Suprapubic skin (tissue), 4 donors: Measurements from ENCODE around the gene COL11A2. TPM values are rescaled to one million over a fixed set of nuclear protein-coding genes. Genes with fewer than 3 reads are reported as not detected.
A peak's percentile ranks its signal among the peaks of the same experiment; 100 is the strongest.

Experiments used
- DNase-seq, 2 donors: peaks; one replicate each; pipeline ENCODE4 v3.0.0-alpha.2; 2019; ENCODE audit warnings: low spot score in 2 of 2
- H3K27ac ChIP-seq: fragments of 200-600 bp; sonication (generic); one replicate; pipeline ENCODE4 v1.5.1; 2019
- H3K27me3 ChIP-seq: fragments of 200-600 bp; sonication (generic); one replicate; pipeline ENCODE4 v1.5.1; 2019
- H3K36me3 ChIP-seq: fragments of 200-600 bp; sonication (generic); one replicate; pipeline ENCODE4 v1.5.1; 2019
- H3K4me1 ChIP-seq: fragments of 200-600 bp; sonication (generic); one replicate; pipeline ENCODE4 v1.5.1; 2019
- H3K4me3 ChIP-seq: fragments of 200-600 bp; sonication (generic); one replicate; pipeline ENCODE4 v1.5.1; 2019; ENCODE audit warnings: mild to moderate bottlenecking
- H3K9me3 ChIP-seq: fragments of 200-600 bp; sonication (generic); one replicate; pipeline ENCODE4 v1.5.1; 2019
- CTCF ChIP-seq, 2 donors: fragments of 200-600 bp in 1 of 2; fragments of 450-650 bp in 1 of 2; sonication (generic) in 1 of 2; IDR thresholded peaks; one replicate each; pipeline ENCODE4 v1.5.1; 2016 to 2019; ENCODE audit warnings: antibody characterized with exemption in 2 of 2, mild to moderate bottlenecking in 1 of 2, moderate library complexity in 1 of 2
- EP300 ChIP-seq: sonication (generic); formaldehyde crosslinking; IDR thresholded peaks from one replicate; pipeline ENCODE4 v1.6.1; 2017; ENCODE audit warnings: antibody characterized with exemption
- POLR2A ChIP-seq, 2 donors: fragments of 450-650 bp; IDR thresholded peaks; one replicate each; pipeline ENCODE4 v1.6.1; 2017; ENCODE audit warnings: antibody characterized with exemption in 2 of 2, mild to moderate bottlenecking in 2 of 2, moderate library complexity in 2 of 2
- POLR2AphosphoS5 ChIP-seq, 3 donors: sonication (generic); formaldehyde crosslinking; IDR thresholded peaks; one replicate each; pipeline ENCODE4 v1.6.1; 2017; ENCODE audit warnings: antibody characterized with exemption in 3 of 3
- WGBS: methylation state at CpG from one replicate; pipeline ENCODE4 v1.1.5; 2018; 5-methylcytosine and 5-hydroxymethylcytosine counted together
- total RNA-seq, 4 donors: library from RNA; depleted of rRNA; stranded (reverse); fragments of >200 nt; gene quantifications; one replicate each; pipeline ENCODE4 v1.1.0, GENCODE V29; 2016

COL11A2 gene
- total RNA-seq, 4 donors from 2014 or later = 0.21 to 0.97 (median 0.40) TPM

- Histone ChIP-seq H3K4me1 (peaks cover 22% of the 10 kb centered on the region), H3K36me3 (no peaks in the 10 kb centered on the region), H3K27ac (no peak overlapping the region), H3K27me3 (no peaks in the 10 kb centered on the region), H3K9me3 (no peaks in the 10 kb centered on the region), H3K4me3 (no peak overlapping the region)
- peak in 1 of 2 donors; percentile 54 for DNase-seq
- no peak for TF ChIP-seq CTCF (IDR thresholded peaks at IDR 0.05)
- no peak for TF ChIP-seq EP300
- no peak for TF ChIP-seq POLR2AphosphoS5 (IDR thresholded peaks at IDR 0.05)
- TF ChIP-seq POLR2A (IDR thresholded peaks at IDR 0.05) = no peak
- 81% methylated on average over 7 of the region's 9 CpGs for WGBS
Measured at GRCh38 chr6:33215271-33216116, 23.2 kb upstream of the COL11A2 start.

GRCh38 chr6:33213989-33214335 lies 21.7 kb upstream of the COL11A2 start:
- no peak overlapping the region for H3K27ac ChIP-seq
- peaks cover 2% of the 10 kb centered on the region for H3K36me3 ChIP-seq
- no peaks in the 10 kb centered on the region for H3K27me3 ChIP-seq
- peaks cover 25% of the 10 kb centered on the region for H3K4me1 ChIP-seq
- WGBS = 14% methylated on average over 9 of the region's 9 CpGs
- DNase-seq = peak in 1 of 2 donors; percentile 64
- TF ChIP-seq CTCF (IDR thresholded peaks at IDR 0.05) (no peak), POLR2A (IDR thresholded peaks at IDR 0.05) (no peak), EP300 (no peak), POLR2AphosphoS5 (IDR thresholded peaks at IDR 0.05) (no peak)
- no peaks in the 10 kb centered on the region for H3K9me3 ChIP-seq
- peak overlapping the region; percentile 56 for H3K4me3 ChIP-seq

- TF ChIP-seq POLR2A (IDR thresholded peaks at IDR 0.05) (no peak), EP300 (no peak), CTCF (IDR thresholded peaks at IDR 0.05) (no peak), POLR2AphosphoS5 (IDR thresholded peaks at IDR 0.05) (no peak)
- H3K36me3 ChIP-seq = peaks cover 2% of the 10 kb centered on the region
- peak overlapping the region; percentile 56 for H3K4me3 ChIP-seq
- under 1% methylated on average over 28 of the region's 43 CpGs for WGBS
- no peaks in the 10 kb centered on the region for H3K27me3 ChIP-seq
- no peak overlapping the region for H3K27ac ChIP-seq
- peak in 1 of 2 donors; percentile 67 for DNase-seq
- H3K9me3 ChIP-seq = no peaks in the 10 kb centered on the region
- H3K4me1 ChIP-seq = peaks cover 29% of the 10 kb centered on the region
Measured at GRCh38 chr6:33213166-33213988, 21.1 kb upstream of the COL11A2 start.

- peaks cover 29% of the 10 kb centered on the region for H3K4me1 ChIP-seq
- H3K27me3 ChIP-seq = no peaks in the 10 kb centered on the region
- WGBS = 4% methylated on average over 6 of the region's 6 CpGs
- H3K27ac ChIP-seq = no peak overlapping the region
- H3K4me3 ChIP-seq = peak overlapping the region; percentile 56
- TF ChIP-seq EP300 = no peak
- TF ChIP-seq POLR2A (IDR thresholded peaks at IDR 0.05) = no peak
- TF ChIP-seq CTCF (IDR thresholded peaks at IDR 0.05) = no peak
- no peak for TF ChIP-seq POLR2AphosphoS5 (IDR thresholded peaks at IDR 0.05)
- peaks cover 2% of the 10 kb centered on the region for H3K36me3 ChIP-seq
- DNase-seq = no peak
- H3K9me3 ChIP-seq = no peaks in the 10 kb centered on the region
Measured at GRCh38 chr6:33212857-33213165, 20.5 kb upstream of the COL11A2 start.
